ENCODE data around the gene FTSJ1.
"Not testable (repeated sequence)": the region's sequence is repeated elsewhere in the genome, so short reads cannot be mapped to it uniquely, and the experiment has no call there.

The FTSJ1 gene

DNA sequence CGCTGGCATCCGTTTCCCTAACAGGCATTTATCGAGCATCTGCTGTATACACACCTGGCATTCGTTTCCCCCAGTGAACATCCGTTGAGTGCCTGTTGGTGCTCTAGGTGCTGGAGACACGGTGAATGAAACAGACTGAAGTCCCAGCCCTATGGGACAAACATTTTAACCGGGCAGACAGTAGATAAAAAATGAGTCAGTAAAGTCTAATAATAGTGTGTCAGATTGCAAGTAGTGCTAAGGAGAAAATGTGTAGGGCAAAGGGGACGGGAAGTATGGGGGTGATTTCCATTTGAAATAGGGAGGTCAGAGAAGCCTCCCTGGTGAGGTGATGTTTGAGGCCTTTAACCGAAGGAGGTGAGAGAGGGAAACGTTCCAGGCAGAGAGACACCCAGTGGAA is 40.3 kb downstream of the FTSJ1 start:
- TF ChIP-seq EZH2 (IDR thresholded peaks at IDR 0.05) (no peak), FOXP2 (optimal IDR thresholded peaks at IDR 0.05; ENCODE audit: control extremely low read depth, extremely low read length, insufficient read depth) (no peak), POLR2AphosphoS5 (IDR thresholded peaks at IDR 0.05; ENCODE audit: borderline replicate concordance, low read depth, low read length) (no peak)
- Histone ChIP-seq H3K27ac (no peak overlapping the region), H3K9me3 (ENCODE audit: low read depth, low read length) (no peaks in the 10 kb centered on the region), H3K9ac (ENCODE audit: insufficient read length) (no peak overlapping the region), H3K36me3 (ENCODE audit: insufficient read depth, low read length) (no peaks in the 10 kb centered on the region), H3K4me3 (no peak overlapping the region)
- no peak for DNase-seq (ENCODE audit: low read depth, low spot score)

DNA sequence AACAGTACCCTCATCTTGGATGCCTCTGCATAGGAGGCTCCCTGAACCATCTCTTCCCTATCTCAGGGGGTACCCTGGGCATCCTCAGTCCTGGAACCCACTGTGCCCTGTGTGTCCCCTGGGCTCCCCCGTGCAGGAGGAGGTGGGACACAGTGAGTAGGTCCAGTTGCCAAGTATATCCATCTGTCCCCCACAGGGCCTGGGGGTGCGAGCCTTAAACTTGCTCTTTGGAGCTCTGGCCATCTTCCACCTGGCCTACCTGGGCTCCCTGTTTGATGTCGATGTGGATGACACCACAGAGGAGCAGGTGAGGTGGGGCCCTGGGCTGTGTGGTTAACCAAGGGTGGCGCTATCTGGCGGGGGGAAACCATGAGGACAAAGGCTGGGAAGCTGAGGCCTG is 41.0 kb downstream of the FTSJ1 start:
- Histone ChIP-seq H3K9ac (ENCODE audit: insufficient read length) (no peak overlapping the region), H3K27ac (no peak overlapping the region), H3K4me3 (no peak overlapping the region), H3K36me3 (ENCODE audit: insufficient read depth, low read length) (no peaks in the 10 kb centered on the region), H3K9me3 (ENCODE audit: low read depth, low read length) (no peaks in the 10 kb centered on the region)
- no peak for DNase-seq (ENCODE audit: low read depth, low spot score)
- TF ChIP-seq POLR2AphosphoS5 (IDR thresholded peaks at IDR 0.05; ENCODE audit: borderline replicate concordance, low read depth, low read length) = no peak

- H3K4me3 ChIP-seq; H3K9ac ChIP-seq (ENCODE audit: insufficient read length); H3K27ac ChIP-seq; DNase-seq (ENCODE audit: low read depth, low spot score); H3K9me3 ChIP-seq (ENCODE audit: low read depth, low read length); H3K36me3 ChIP-seq (ENCODE audit: insufficient read depth, low read length): not testable (repeated sequence)
These were observed 43.5 kb downstream of the FTSJ1 start for GRCh38 chrX:48519481-48519880.

DNA sequence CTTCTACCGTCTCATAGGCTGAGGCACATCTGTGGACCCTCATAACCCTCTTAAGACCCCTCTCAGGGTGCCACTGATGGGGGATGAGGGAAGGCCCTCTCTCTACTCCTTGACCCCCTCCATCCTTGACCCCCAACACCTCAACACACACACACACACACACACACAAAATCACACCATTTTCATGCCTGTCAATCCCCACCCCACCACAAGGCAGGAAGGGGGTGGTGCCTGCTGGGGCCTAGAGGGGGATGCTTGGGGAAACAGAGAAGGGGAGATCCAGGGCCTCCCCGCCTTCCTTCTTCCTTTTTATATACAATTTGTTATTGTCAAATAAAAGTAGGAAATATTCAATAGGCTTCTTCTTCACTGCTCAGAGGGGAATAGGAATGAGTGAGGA is 44.5 kb downstream of the FTSJ1 start:
- no peaks in the 10 kb centered on the region for H3K9me3 ChIP-seq (ENCODE audit: low read depth, low read length)
- no peak for TF ChIP-seq EZH2 (IDR thresholded peaks at IDR 0.05)
- H3K4me3 ChIP-seq = no peak overlapping the region
- H3K27ac ChIP-seq = no peak overlapping the region
- DNase-seq (ENCODE audit: low read depth, low spot score) = no peak
- peaks cover 12% of the 10 kb centered on the region for H3K36me3 ChIP-seq (ENCODE audit: insufficient read depth, low read length)
- no peak overlapping the region for H3K9ac ChIP-seq (ENCODE audit: insufficient read length)

- no peak for TF ChIP-seq POLR2AphosphoS5 (IDR thresholded peaks at IDR 0.05; ENCODE audit: borderline replicate concordance, low read depth, low read length)
- no peak for TF ChIP-seq EZH2 (IDR thresholded peaks at IDR 0.05)
- TF ChIP-seq FOXP2 (optimal IDR thresholded peaks at IDR 0.05; ENCODE audit: control extremely low read depth, extremely low read length, insufficient read depth) = no peak
- Histone ChIP-seq H3K9me3 (ENCODE audit: low read depth, low read length) (no peaks in the 10 kb centered on the region), H3K36me3 (ENCODE audit: insufficient read depth, low read length) (peaks cover 12% of the 10 kb centered on the region), H3K9ac (ENCODE audit: insufficient read length) (no peak overlapping the region), H3K4me3 (peak overlapping the region; percentile 86), H3K27ac (peak overlapping the region; percentile 46; the same call in 1 of the 2 replicates)
- DNase-seq (ENCODE audit: low read depth, low spot score) = no peak
These were observed 45.0 kb downstream of the FTSJ1 start for GRCh38 chrX:48520976-48521352.

DNA sequence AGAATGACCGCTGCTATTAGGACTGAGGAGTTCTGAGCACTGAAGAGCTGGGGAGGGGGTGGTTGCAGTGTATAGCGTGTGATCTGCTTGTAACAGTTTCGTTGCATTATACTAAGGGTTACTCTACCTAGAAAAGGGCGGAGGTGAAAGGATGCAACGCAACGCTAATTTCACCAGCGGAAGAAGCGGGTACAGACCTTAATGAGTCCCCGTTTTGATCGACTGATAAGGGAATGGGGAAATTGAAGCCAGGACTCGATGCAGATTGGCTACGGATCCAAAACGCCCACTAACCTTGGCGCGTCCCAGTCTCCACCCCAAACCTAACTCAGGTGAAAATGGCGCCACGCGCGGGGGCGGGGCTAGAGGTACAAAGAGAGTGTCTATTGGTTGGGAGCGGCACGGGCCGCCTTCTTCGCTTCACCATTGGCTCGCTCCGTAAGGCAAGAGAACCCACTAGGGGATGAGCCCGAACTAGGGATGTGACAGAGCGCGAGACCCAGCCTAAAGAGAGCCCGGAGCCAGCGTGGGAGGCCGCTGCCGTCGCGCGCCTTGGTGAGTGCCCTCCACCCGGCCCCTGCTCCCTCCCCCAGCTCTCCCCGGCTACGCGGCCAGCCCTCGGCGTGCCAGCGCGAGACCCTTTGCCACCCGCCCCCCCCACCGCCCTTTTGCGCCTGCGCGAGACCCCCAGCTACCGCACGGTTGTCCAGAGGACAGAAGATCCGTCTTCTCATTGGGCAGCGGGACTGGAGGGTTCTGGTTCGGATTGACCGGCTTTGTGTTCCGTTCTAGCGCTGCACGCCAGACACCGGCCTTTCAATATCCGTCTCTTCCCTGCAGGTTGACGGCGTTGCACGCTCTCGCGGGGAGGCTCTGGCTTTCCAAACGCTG is 45.6 kb downstream of the FTSJ1 start, which contains the start of gene EBP:
EBP (plus strand) TSS at position 456 of the 891 bp plus-strand sequence. CDS start 1,964 bp downstream, outside the sequence.
- H3K27ac ChIP-seq = peak within 1 kb of the TSS; percentile 46; the same call in 1 of the 2 replicates
- H3K9me3 ChIP-seq (ENCODE audit: low read depth, low read length) = no peaks in the 10 kb centered on the region
- peak within 1 kb of the TSS; percentile 86 for H3K4me3 ChIP-seq
- H3K9ac ChIP-seq (ENCODE audit: insufficient read length) = peak within 1 kb of the TSS; percentile 75
- peaks cover 17% of the 10 kb centered on the region for H3K36me3 ChIP-seq (ENCODE audit: insufficient read depth, low read length)
- DNase-seq (ENCODE audit: low read depth, low spot score) = peak; percentile 51
- peak; percentile 54; the same call in 1 of the 2 replicates for TF ChIP-seq POLR2AphosphoS5 (IDR thresholded peaks at IDR 0.05; ENCODE audit: borderline replicate concordance, low read depth, low read length)
- no peak for TF ChIP-seq FOXP2 (optimal IDR thresholded peaks at IDR 0.05; ENCODE audit: control extremely low read depth, extremely low read length, insufficient read depth)

DNA sequence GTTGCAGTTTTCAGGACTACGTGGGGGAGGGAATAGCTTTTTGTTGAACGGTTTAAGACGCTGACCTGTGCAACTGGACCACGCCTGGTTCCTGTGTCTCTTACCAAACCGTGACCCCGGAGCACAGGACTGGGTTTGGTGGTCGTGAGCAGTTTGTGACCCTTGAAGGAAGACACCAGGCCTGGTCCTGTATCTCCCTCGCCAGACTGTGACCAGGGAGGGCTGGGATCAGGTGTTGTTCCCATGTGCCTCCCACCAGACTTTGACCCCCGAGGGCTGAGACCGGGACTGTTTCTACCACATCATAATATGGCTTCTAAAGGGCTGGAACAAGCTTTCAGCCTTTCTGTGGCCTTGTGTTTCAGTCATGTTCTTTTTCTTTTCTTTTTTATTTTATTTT is 46.3 kb downstream of the FTSJ1 start:
- DNase-seq (ENCODE audit: low read depth, low spot score) = no peak
- Histone ChIP-seq H3K4me3 (peak overlapping the region; percentile 86), H3K27ac (no peak overlapping the region), H3K9ac (ENCODE audit: insufficient read length) (peak overlapping the region; percentile 75), H3K36me3 (ENCODE audit: insufficient read depth, low read length) (peaks cover 23% of the 10 kb centered on the region), H3K9me3 (ENCODE audit: low read depth, low read length) (no peaks in the 10 kb centered on the region)
- TF ChIP-seq FOXP2 (optimal IDR thresholded peaks at IDR 0.05; ENCODE audit: control extremely low read depth, extremely low read length, insufficient read depth) (no peak), POLR2AphosphoS5 (IDR thresholded peaks at IDR 0.05; ENCODE audit: borderline replicate concordance, low read depth, low read length) (no peak), EZH2 (IDR thresholded peaks at IDR 0.05) (no peak)

DNA sequence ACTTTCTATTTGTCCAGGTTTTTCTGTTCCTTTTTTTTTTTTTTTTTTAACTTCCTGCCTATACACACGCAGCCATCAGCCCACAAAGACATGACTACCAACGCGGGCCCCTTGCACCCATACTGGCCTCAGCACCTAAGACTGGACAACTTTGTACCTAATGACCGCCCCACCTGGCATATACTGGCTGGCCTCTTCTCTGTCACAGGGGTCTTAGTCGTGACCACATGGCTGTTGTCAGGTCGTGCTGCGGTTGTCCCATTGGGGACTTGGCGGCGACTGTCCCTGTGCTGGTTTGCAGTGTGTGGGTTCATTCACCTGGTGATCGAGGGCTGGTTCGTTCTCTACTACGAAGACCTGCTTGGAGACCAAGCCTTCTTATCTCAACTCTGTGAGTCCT is 47.7 kb downstream of the FTSJ1 start:
- Histone ChIP-seq H3K36me3 (ENCODE audit: insufficient read depth, low read length) (peaks cover 36% of the 10 kb centered on the region), H3K9ac (ENCODE audit: insufficient read length) (no peak overlapping the region), H3K9me3 (ENCODE audit: low read depth, low read length) (no peaks in the 10 kb centered on the region), H3K27ac (no peak overlapping the region), H3K4me3 (0 out of 2 replicates have a peak overlapping the region, but pooled peaks have one; percentile 15)
- no peak for TF ChIP-seq POLR2AphosphoS5 (IDR thresholded peaks at IDR 0.05; ENCODE audit: borderline replicate concordance, low read depth, low read length)
- no peak for TF ChIP-seq FOXP2 (optimal IDR thresholded peaks at IDR 0.05; ENCODE audit: control extremely low read depth, extremely low read length, insufficient read depth)
- no peak for TF ChIP-seq EZH2 (IDR thresholded peaks at IDR 0.05)
- no peak for DNase-seq (ENCODE audit: low read depth, low spot score)

- H3K27ac ChIP-seq; H3K9me3 ChIP-seq (ENCODE audit: low read depth, low read length); DNase-seq (ENCODE audit: low read depth, low spot score); H3K9ac ChIP-seq (ENCODE audit: insufficient read length); H3K4me3 ChIP-seq: not testable (repeated sequence)
- H3K36me3 ChIP-seq (ENCODE audit: insufficient read depth, low read length) = peaks cover 38% of the 10 kb centered on the region
These were observed 49.9 kb downstream of the FTSJ1 start for GRCh38 chrX:48525853-48526252.
